Sigmoid colon (tissue), 4 donors: ENCODE data around the gene TBC1D2.

ENCODE experiments used
- CTCF ChIP-seq, 4 experiments: fragments of 450-650 bp in 3 of 4; fragments of 200-600 bp in 1 of 4; IDR thresholded peaks; one replicate each; pipeline ENCODE4 v1.5.1; 2016 to 2019; ENCODE audit warnings: antibody characterized with exemption in 4 of 4, mild to moderate bottlenecking in 3 of 4, moderate library complexity in 2 of 4
- POLR2AphosphoS5 ChIP-seq, 4 donors: sonication (generic); formaldehyde crosslinking; IDR thresholded peaks; one replicate each; pipeline ENCODE4 v1.6.1; 2017; ENCODE audit warnings: antibody characterized with exemption in 4 of 4

GRCh38 chr9:98161851-98162250, 93.6 kb downstream of the TBC1D2 start:
- TF ChIP-seq CTCF (IDR thresholded peaks at IDR 0.05), result no peak
- TF ChIP-seq POLR2AphosphoS5 (IDR thresholded peaks at IDR 0.05), result no peak
